CD8-positive, alpha-beta memory T cell (primary cell): Measurements from ENCODE around the gene ATP5F1A. TPM values are rescaled to one million over a fixed set of nuclear protein-coding genes. Genes with fewer than 3 reads are reported as not detected.
"Not testable (repeated sequence)": the region's sequence is repeated elsewhere in the genome, so short reads cannot be mapped to it uniquely, and the experiment has no call there.

Source experiments
- CTCF ChIA-PET: fragments of 350-600 bp; sonication (Branson Sonifier 250); formaldehyde crosslinking; loops from one replicate; lab custom pipeline; 2021; ENCODE audit warnings: antibody characterized with exemption; lab: Charles Lee
- POLR2A ChIA-PET: fragments of 350-600 bp; sonication (Branson Sonifier 250); formaldehyde crosslinking; loops from one replicate; lab custom pipeline; 2021; ENCODE audit warnings: antibody characterized with exemption; lab: Charles Lee
- DNase-seq, 5 donors: peaks; one replicate each; pipeline versions ENCODE4 v3.0.0 to v3.0.0-alpha.2; 2020 to 2022; ENCODE audit warnings: mixed read lengths in 1 of 5
- H3K27ac ChIP-seq: one replicate; pipeline ENCODE4 v1.7.0; 2013; ENCODE audit warnings: low read depth, mild to moderate bottlenecking, low read length, moderate library complexity
- H3K27me3 ChIP-seq: 2 replicates; pipeline ENCODE4 v1.7.0; 2013; ENCODE audit warnings: low read length, mild to moderate bottlenecking; ENCODE audit not compliant: insufficient read depth, poor library complexity, severe bottlenecking
- H3K36me3 ChIP-seq: 2 replicates; pipeline ENCODE4 v1.7.0; 2013; ENCODE audit warnings: mild to moderate bottlenecking, low read length, moderate library complexity; ENCODE audit not compliant: insufficient read depth
- H3K4me1 ChIP-seq: 2 replicates; pipeline ENCODE4 v1.7.0; 2013; ENCODE audit warnings: mild to moderate bottlenecking, low read length, moderate library complexity; ENCODE audit not compliant: insufficient read depth
- H3K4me3 ChIP-seq: 2 replicates; pipeline ENCODE4 v1.7.0; 2013; ENCODE audit warnings: mild to moderate bottlenecking, low read length
- H3K9me3 ChIP-seq: 2 replicates; pipeline ENCODE4 v1.7.0; 2013; ENCODE audit warnings: mild to moderate bottlenecking, low read length
- H3K27ac Mint-ChIP-seq, 8 donors: one replicate each; pipeline ENCODE4 v1.8.0; 2020 to 2021; ENCODE audit warnings: mixed read lengths in 8 of 8, mild to moderate bottlenecking in 6 of 8, inconsistent platforms in 3 of 8, moderate library complexity in 3 of 8
- H3K27me3 Mint-ChIP-seq, 2 donors: one replicate each; pipeline ENCODE4 v1.8.0; 2020 to 2021; ENCODE audit warnings: mixed read lengths in 2 of 2, mild to moderate bottlenecking in 1 of 2, moderate library complexity in 1 of 2
- H3K36me3 Mint-ChIP-seq, 3 donors: one replicate each; pipeline ENCODE4 v1.8.0; 2020 to 2021; ENCODE audit warnings: mixed read lengths in 3 of 3, inconsistent platforms in 1 of 3, mild to moderate bottlenecking in 1 of 3
- H3K4me1 Mint-ChIP-seq, 3 donors: one replicate each; pipeline ENCODE4 v1.8.0; 2020 to 2021; ENCODE audit warnings: mixed read lengths in 3 of 3, inconsistent platforms in 1 of 3, mild to moderate bottlenecking in 1 of 3
- H3K4me3 Mint-ChIP-seq, 7 donors: one replicate each; pipeline ENCODE4 v1.8.0; 2020 to 2021; ENCODE audit warnings: mixed read lengths in 7 of 7, mild to moderate bottlenecking in 6 of 7, moderate library complexity in 4 of 7, inconsistent platforms in 2 of 7
- H3K9me3 Mint-ChIP-seq, 5 donors: one replicate each; pipeline ENCODE4 v1.8.0; 2020 to 2022; ENCODE audit warnings: mixed read lengths in 5 of 5, mild to moderate bottlenecking in 3 of 5, moderate library complexity in 2 of 5, inconsistent platforms in 1 of 5
- polyA plus RNA-seq: library from polyadenylated mRNA; unstranded; fragments of 300-500 nt; fragmentation: Illumina TruSeq; gene quantifications from one replicate; pipeline ENCODE4 v1.2.3, GENCODE V29; 2021
- total RNA-seq, 2 experiments: library from RNA; stranded (reverse); gene quantifications; one replicate each; pipeline ENCODE4 v1.2.3, GENCODE V29; 2021

The ATP5F1A gene
- total RNA-seq (100 to 1,000 TPM; 456 to 468 TPM), polyA plus RNA-seq (409 TPM)

- H3K4me1 ChIP-seq: peaks cover 31% of the 10 kb centered on the region
- Mint-ChIP-seq H3K4me3 (peak within 1 kb of the TSS; percentile 97 to 99 (median 98)), H3K36me3 (peaks cover 4 to 29% (median 5%) of the 10 kb centered on the region in 3 donors), H3K27me3 (no peaks in the 10 kb centered on the region), H3K4me1 (peaks cover 30 to 39% (median 37%) of the 10 kb centered on the region in 3 donors), H3K9me3 (no peaks in the 10 kb centered on the region), H3K27ac (peak within 1 kb of the TSS; percentile 89 to 99 (median 98))
- ChIA-PET POLR2A (interaction anchor here (1.1 to 1.7 kb wide), 2 partner anchors 18 to 26 kb away, joined by 3 to 5 read pairs; partner anchors contain the start of gene PSTPIP2), CTCF (interaction anchor here (0.8 to 1.9 kb wide), 6 partner anchors 15 to 440 kb away, joined by 3 to 9 read pairs (median 4); a partner anchor contains a TSS)
- peak within 1 kb of the TSS; percentile 79 for H3K4me3 ChIP-seq
- no peaks in the 10 kb centered on the region for H3K9me3 ChIP-seq
- H3K27ac ChIP-seq: peak within 1 kb of the TSS; percentile 83
- H3K27me3 ChIP-seq: no peaks in the 10 kb centered on the region
- no peaks in the 10 kb centered on the region for H3K36me3 ChIP-seq
- DNase-seq: peak; percentile 81 to 88 (median 83)
These were observed at the start of gene ATP5F1A for GRCh38 chr18:46097801-46098615. TSS of gene ATP5F1A (minus strand) at chr18:46098296. CDS start at chr18:46098231, 65 bp downstream.

- H3K4me1 ChIP-seq: no peaks in the 10 kb centered on the region
- H3K36me3 ChIP-seq: no peaks in the 10 kb centered on the region
- ChIA-PET CTCF (interaction anchor here (0.6 to 2.7 kb wide), 2 partner anchors 32 to 58 kb away, joined by 3 to 12 read pairs; a partner anchor contains a TSS), POLR2A (no interaction called here)
- no peaks in the 10 kb centered on the region for H3K27me3 ChIP-seq
- Mint-ChIP-seq H3K27ac (no peak overlapping the region), H3K4me1 (no peaks in the 10 kb centered on the region), H3K9me3 (no peaks in the 10 kb centered on the region), H3K27me3 (no peaks in the 10 kb centered on the region), H3K4me3 (no peak overlapping the region), H3K36me3 (peaks cover 0 to 5% (median 2%) of the 10 kb centered on the region in 3 donors)
- H3K27ac ChIP-seq: no peak overlapping the region
- H3K9me3 ChIP-seq: no peaks in the 10 kb centered on the region
- H3K4me3 ChIP-seq: no peak overlapping the region
- no peak for DNase-seq
These were observed 43.1 kb upstream of the ATP5F1A start for GRCh38 chr18:46141199-46141598.

- Mint-ChIP-seq H3K9me3 (no peaks in the 10 kb centered on the region), H3K27me3 (no peaks in the 10 kb centered on the region), H3K4me3 (no peak overlapping the region), H3K27ac (peak overlapping the region in 2 of 8 donors; percentile 28 to 82), H3K36me3 (peaks cover 0 to 3% (median 2%) of the 10 kb centered on the region in 3 donors), H3K4me1 (no peaks in the 10 kb centered on the region)
- CTCF ChIA-PET: interaction anchor here (1.1 to 2.7 kb wide), 2 partner anchors 8 to 33 kb away, joined by 3 to 12 read pairs; a partner anchor contains a TSS
- Histone ChIP-seq H3K27me3 (no peaks in the 10 kb centered on the region), H3K4me1 (no peaks in the 10 kb centered on the region), H3K36me3 (no peaks in the 10 kb centered on the region), H3K27ac (no peak overlapping the region), H3K9me3 (no peaks in the 10 kb centered on the region), H3K4me3 (no peak overlapping the region)
- DNase-seq: no peak
- POLR2A ChIA-PET: no interaction called here
These were observed 42.1 kb upstream of the ATP5F1A start for GRCh38 chr18:46140173-46140572.

GRCh38 chr18:46134920-46135675 is 37.0 kb upstream of the ATP5F1A start:
- no peaks in the 10 kb centered on the region for H3K36me3 ChIP-seq
- no peaks in the 10 kb centered on the region for H3K4me1 ChIP-seq
- POLR2A ChIA-PET: no interaction called here
- H3K27me3 ChIP-seq: no peaks in the 10 kb centered on the region
- peak overlapping the region in 1 of 7 donors; percentile 23 for H3K4me3 Mint-ChIP-seq
- CTCF ChIA-PET: interaction anchor here (0.7 to 2.1 kb wide), 4 partner anchors 9 to 523 kb away, joined by 3 to 8 read pairs (median 4); no protein-coding TSS in a partner anchor
- H3K27ac Mint-ChIP-seq: peak overlapping the region in 3 of 8 donors; percentile 4 to 25 (median 18)
- no peaks in the 10 kb centered on the region for H3K9me3 Mint-ChIP-seq
- H3K9me3 ChIP-seq: no peaks in the 10 kb centered on the region
- no peaks in the 10 kb centered on the region for H3K4me1 Mint-ChIP-seq
- H3K27ac ChIP-seq: no peak overlapping the region
- no peaks in the 10 kb centered on the region for H3K27me3 Mint-ChIP-seq
- no peak for DNase-seq
- no peak overlapping the region for H3K4me3 ChIP-seq
- peaks cover 0 to 7% (median 5%) of the 10 kb centered on the region in 3 donors for H3K36me3 Mint-ChIP-seq

DNA sequence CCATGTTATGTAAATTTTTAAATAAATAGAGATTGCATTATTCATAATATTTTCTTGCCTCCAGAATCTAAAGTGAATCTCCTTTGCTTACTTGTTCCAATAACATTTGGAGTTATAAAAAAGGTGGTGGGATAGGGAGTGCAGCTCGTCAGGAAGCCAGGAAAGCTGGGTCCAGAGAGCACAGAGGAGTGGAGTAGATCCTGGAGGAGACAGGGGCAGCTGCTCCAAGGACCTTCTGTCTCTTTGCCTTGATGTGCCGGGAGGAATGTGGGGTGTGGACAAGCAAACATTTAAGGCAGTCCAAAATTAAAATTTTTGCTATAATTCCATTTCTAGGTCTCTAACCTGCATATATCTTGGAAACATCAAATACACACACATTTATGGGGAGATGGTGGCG is 35.4 kb upstream of the ATP5F1A start:
- peaks cover 7 to 23% (median 11%) of the 10 kb centered on the region in 3 donors for H3K36me3 Mint-ChIP-seq
- H3K4me1 Mint-ChIP-seq: no peaks in the 10 kb centered on the region
- POLR2A ChIA-PET: no interaction called here

DNA sequence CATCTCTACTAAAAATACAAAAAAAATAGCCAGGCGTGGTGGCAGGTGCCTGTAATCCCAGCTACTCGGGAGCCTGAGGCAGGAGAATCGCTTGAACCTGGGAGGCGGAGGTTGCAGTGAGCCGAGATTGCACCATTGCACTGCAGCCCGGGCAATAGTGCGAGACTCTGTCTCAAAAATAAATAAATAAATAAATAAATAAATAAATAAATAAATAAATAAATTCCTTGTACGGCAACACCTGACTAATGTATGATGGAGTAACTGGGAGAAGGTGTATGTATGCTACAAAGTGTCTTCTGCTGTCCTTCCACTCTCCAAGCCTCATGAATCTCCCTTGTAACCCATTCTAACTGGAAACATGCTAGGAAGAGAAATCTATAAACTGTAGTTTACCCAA is 32.5 kb upstream of the ATP5F1A start:
- H3K4me3 Mint-ChIP-seq, DNase-seq, H3K27me3 Mint-ChIP-seq, H3K27ac ChIP-seq, H3K9me3 ChIP-seq, H3K9me3 Mint-ChIP-seq, H3K36me3 ChIP-seq, H3K4me3 ChIP-seq, CTCF ChIA-PET, POLR2A ChIA-PET, H3K4me1 ChIP-seq, H3K27me3 ChIP-seq, H3K4me1 Mint-ChIP-seq: not testable (repeated sequence)
- peak overlapping the region in 1 of 8 donors; percentile 28 for H3K27ac Mint-ChIP-seq
- H3K36me3 Mint-ChIP-seq: peaks cover 7 to 46% (median 13%) of the 10 kb centered on the region in 3 donors

More for the DNA sequence above, 35.4 kb upstream of the ATP5F1A start:
- H3K4me3 ChIP-seq: no peak overlapping the region
- no peaks in the 10 kb centered on the region for H3K27me3 ChIP-seq
- Mint-ChIP-seq H3K4me3 (no peak overlapping the region), H3K9me3 (no peaks in the 10 kb centered on the region), H3K27me3 (no peaks in the 10 kb centered on the region), H3K27ac (no peak overlapping the region)
- H3K9me3 ChIP-seq: no peaks in the 10 kb centered on the region
- CTCF ChIA-PET: no interaction called here
- no peaks in the 10 kb centered on the region for H3K4me1 ChIP-seq
- DNase-seq: no peak
- H3K27ac ChIP-seq: no peak overlapping the region
- no peaks in the 10 kb centered on the region for H3K36me3 ChIP-seq

DNA sequence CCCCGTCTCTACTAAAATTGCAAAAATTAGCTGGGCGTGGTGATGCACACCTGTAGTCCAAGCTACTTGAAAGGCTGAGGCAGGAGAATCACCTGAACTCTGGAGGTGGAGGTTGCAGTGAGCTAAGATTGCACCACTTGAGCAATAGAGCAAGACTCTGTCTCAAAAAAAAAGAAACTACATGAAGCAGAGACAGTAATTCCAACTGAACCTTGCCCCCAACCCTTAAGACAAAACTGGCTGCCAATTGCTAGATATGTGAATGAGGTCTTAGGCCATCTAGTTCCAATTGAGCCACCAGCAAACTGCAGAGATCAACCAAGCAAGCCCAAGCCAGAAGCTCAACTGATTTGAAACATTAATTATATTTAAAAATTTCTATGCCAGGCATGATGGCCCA is 32.0 kb upstream of the ATP5F1A start:
- no peak overlapping the region for H3K27ac ChIP-seq

More for the DNA sequence above, 32.0 kb upstream of the ATP5F1A start:
- Mint-ChIP-seq H3K36me3 (peaks cover 7 to 46% (median 13%) of the 10 kb centered on the region in 3 donors), H3K27me3 (no peaks in the 10 kb centered on the region), H3K4me1 (no peaks in the 10 kb centered on the region), H3K9me3 (no peaks in the 10 kb centered on the region), H3K27ac (no peak overlapping the region), H3K4me3 (no peak overlapping the region)
- no peaks in the 10 kb centered on the region for H3K9me3 ChIP-seq
- H3K4me3 ChIP-seq: no peak overlapping the region
- no peaks in the 10 kb centered on the region for H3K4me1 ChIP-seq
- DNase-seq: no peak
- H3K36me3 ChIP-seq: no peaks in the 10 kb centered on the region
- ChIA-PET CTCF (no interaction called here), POLR2A (no interaction called here)
- H3K27me3 ChIP-seq: no peaks in the 10 kb centered on the region
